Adrenal gland (tissue), 5 donors: ENCODE measurements around the gene ARPIN.

Experiments
- POLR2A ChIP-seq, 2 donors: fragments of 450-650 bp; IDR thresholded peaks; one replicate each; pipeline ENCODE4 v1.6.1; 2017; ENCODE audit warnings: antibody characterized with exemption in 2 of 2, mild to moderate bottlenecking in 2 of 2, moderate library complexity in 1 of 2
- TF ChIP-seq, protein P1 (sequence below), 6 experiments: fragments of 450-650 bp in 4 of 6; fragments of 200-600 bp in 2 of 6; sonication (generic) in 1 of 6; IDR thresholded peaks; 1 replicate in 5 of 6; 2 replicates in 1 of 6; pipeline versions ENCODE4 v1.5.1 to v1.8.0; 2016 to 2021; ENCODE audit warnings: antibody characterized with exemption in 6 of 6, mild to moderate bottlenecking in 2 of 6, moderate library complexity in 1 of 6
- donor health status: DM: no; HTN: no; CAD: no.

- TF ChIP-seq, protein P1, sequence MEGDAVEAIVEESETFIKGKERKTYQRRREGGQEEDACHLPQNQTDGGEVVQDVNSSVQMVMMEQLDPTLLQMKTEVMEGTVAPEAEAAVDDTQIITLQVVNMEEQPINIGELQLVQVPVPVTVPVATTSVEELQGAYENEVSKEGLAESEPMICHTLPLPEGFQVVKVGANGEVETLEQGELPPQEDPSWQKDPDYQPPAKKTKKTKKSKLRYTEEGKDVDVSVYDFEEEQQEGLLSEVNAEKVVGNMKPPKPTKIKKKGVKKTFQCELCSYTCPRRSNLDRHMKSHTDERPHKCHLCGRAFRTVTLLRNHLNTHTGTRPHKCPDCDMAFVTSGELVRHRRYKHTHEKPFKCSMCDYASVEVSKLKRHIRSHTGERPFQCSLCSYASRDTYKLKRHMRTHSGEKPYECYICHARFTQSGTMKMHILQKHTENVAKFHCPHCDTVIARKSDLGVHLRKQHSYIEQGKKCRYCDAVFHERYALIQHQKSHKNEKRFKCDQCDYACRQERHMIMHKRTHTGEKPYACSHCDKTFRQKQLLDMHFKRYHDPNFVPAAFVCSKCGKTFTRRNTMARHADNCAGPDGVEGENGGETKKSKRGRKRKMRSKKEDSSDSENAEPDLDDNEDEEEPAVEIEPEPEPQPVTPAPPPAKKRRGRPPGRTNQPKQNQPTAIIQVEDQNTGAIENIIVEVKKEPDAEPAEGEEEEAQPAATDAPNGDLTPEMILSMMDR (IDR thresholded peaks at IDR 0.05), result no peak
- TF ChIP-seq POLR2A (IDR thresholded peaks at IDR 0.05), result no peak
Observed at GRCh38 chr15:89870006-89870405, 42.7 kb downstream of the ARPIN start.
